DMS 273 (cell line): ENCODE measurements around the gene TMEM38A.

ENCODE experiments used
- DNase-seq: peaks from one replicate; lab custom pipeline; 2025; ENCODE audit not compliant: unreplicated experiment; lab: John Stamatoyannopoulos, UW

Gene TMEM38A, protein sequence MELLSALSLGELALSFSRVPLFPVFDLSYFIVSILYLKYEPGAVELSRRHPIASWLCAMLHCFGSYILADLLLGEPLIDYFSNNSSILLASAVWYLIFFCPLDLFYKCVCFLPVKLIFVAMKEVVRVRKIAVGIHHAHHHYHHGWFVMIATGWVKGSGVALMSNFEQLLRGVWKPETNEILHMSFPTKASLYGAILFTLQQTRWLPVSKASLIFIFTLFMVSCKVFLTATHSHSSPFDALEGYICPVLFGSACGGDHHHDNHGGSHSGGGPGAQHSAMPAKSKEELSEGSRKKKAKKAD

DNA sequence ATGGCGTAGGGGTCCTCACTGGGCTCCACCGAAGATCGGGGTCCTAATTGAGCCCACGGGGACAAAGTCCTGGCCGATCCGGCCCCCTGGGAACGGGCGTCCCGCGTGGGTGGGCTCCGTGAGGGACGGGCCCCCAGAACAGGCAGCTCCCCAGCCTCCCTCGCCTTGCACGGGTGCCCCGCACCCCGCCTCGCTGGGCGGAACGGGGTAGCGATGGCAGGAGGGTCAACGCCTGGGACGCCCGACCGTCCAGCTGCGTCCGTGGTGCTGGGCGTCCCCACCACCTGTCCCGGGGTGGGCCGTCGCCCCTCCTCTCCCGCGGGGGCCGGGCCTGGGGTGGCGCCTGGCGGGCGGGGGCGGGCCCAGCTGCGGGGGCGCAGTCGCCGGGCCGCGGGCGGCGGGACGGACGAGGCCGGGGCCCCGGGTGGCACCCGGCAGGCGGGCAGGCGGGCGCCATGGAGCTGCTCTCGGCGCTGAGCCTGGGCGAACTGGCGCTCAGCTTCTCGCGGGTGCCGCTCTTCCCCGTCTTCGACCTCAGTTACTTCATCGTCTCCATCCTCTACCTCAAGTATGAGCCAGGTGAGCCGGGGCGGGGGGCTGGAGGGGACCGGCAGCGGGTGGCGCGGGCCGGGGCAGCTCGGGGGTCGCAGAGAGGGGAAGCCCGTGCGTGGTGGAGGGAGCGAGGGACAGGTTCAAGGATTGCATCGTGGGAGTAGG lies at the start of gene TMEM38A:
Gene TMEM38A (plus strand): TSS at position 377 of the 717 bp plus-strand sequence. CDS start 79 bp downstream, at position 456.
- DNase-seq: peak; percentile 76

- no peak for DNase-seq
These were observed 48.3 kb upstream of the TMEM38A start for GRCh38 chr19:16612636-16613035.

GRCh38 chr19:16613841-16614240 lies 47.1 kb upstream of the TMEM38A start:
- DNase-seq: no peak

- no peak for DNase-seq
These were observed 46.0 kb upstream of the TMEM38A start for GRCh38 chr19:16614941-16615340.

- no peak for DNase-seq
These were observed 45.1 kb upstream of the TMEM38A start for GRCh38 chr19:16615808-16616207.

GRCh38 chr19:16618248-16618647 lies 42.7 kb upstream of the TMEM38A start:
- DNase-seq: no peak

DNA sequence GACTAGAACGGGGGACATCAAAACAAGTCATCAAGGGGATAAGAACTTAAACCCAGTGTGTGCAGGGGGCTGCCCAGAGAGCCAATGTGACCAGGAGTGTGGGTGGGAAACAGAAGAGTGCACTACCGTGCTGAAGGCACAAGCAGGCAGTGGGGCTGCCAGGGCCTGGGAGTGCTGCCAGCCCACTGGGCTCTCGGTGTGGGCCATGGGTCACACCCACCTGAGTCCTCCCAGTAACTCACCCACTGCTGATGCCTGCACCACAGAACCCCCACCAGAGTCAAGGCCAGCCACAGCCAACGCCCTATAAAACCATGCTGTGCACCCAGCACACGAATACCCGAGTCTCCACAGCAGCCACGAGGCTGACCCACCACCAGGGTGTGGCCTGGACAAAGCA lies 41.5 kb upstream of the TMEM38A start:
- no peak for DNase-seq

GRCh38 chr19:16620018-16620417 lies 40.9 kb upstream of the TMEM38A start:
- no peak for DNase-seq

DNA sequence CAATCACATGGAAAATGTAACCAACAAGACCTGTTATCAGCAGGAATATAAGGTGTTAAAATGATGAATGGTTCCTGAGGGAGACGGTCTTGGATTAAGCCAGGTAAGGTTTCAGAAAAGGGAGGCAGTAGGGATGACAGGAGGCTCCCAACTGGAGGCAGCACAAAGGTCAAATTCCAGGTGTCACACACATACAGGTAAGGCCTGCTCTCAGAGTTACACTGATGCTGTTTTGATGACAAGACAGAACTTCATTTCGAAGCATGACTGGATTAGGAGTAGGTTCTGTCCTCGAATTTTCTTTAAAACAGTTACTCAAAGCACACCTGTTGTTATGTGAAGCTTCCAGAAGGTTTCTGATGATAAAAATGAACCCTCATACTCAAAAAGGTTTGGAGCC lies 40.4 kb upstream of the TMEM38A start:
- no peak for DNase-seq

DNA sequence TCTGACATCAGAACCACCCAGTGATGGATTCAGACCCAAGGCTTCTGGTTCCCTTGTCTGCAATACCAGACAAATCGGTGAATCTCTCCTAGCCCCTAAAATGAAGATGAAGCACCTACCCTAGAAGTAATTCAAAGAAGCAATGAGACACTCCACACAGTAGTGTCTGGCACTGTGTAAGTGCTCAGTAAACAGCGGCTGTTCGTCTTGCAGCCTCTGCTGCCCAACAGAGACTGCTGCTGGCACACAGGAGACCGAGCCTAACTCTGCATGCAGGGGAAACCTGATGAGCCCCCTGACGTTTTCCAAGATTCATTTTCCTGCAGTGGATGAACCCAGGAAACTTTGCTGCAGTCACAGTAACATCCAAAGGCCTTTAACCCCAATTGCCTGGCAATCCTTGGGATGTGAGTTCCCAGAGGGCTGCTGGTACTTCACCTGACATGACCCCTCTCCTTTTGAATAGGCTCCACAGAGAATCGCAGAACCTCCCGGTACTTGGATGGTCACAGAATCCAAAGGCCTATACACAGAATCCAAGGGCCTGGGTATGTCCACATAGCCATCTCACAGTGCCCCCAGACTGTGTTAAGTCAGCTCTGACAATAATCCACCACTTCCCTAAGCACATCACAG lies 39.7 kb upstream of the TMEM38A start:
- DNase-seq: no peak

DNA sequence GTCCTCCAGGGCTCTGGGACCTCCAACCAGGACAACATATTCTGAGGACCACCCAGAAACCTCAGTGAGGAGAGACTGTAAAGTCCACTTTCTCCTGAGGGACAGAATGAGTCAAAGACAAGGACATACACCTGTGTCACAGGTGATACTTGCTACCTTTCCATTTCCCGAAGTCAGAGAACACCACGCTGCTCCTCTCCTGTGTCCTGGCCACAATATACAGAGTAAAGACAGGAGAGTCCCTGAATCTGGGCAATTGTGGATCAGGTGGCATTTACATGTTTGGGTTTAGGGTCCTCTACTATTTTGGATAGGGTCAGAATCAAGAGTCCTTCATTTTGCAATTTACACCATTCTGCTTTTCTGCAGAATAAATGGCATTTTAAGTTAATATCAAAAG lies 37.9 kb upstream of the TMEM38A start:
- DNase-seq: no peak

GRCh38 chr19:16623576-16623975 lies 37.4 kb upstream of the TMEM38A start:
- DNase-seq: no peak

- no peak for DNase-seq
These were observed 36.7 kb upstream of the TMEM38A start for GRCh38 chr19:16624236-16624635.

DNA sequence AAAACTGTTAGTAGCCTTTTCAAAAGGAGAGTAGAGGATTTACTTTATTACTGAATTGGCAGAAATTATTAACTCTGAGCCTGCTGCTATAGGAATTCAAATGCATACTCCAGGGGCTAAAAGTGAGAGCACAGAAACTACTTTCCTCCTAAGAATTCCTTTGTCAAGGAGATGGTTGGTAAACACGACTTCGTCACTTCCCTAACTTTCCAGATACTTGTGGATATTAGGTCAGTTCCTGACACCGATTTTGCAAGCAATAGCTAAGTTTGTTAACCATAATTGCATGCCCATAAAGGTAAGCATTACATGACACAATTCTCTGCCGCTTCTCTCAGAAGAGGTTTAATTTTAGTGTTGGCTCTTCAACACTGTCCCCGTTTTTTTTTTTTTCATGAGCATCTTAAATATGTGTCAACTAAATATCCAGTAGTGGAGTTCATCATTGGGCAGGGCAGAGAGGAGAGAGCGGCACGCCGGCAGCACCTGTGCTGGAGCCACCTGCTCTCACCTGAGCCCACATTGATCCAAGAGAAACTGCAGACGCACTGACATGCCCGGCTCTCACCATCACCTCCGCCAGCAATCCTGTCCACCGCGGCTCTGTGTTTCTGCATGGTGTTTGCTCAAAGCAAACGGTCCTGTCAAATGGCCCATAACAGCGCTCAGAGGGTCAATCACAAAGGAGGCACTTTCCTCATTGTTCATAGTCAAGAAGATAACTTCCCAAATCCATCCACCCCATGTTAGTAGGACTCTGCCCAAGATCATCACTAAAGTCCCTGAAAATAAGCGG lies 35.6 kb upstream of the TMEM38A start:
- DNase-seq: no peak

- DNase-seq: no peak
These were observed 34.1 kb upstream of the TMEM38A start for GRCh38 chr19:16626796-16627192.

- peak; percentile 46 for DNase-seq
These were observed 33.6 kb upstream of the TMEM38A start for GRCh38 chr19:16627193-16627927.

GRCh38 chr19:16627928-16628182 lies 33.1 kb upstream of the TMEM38A start:
- DNase-seq: no peak

DNA sequence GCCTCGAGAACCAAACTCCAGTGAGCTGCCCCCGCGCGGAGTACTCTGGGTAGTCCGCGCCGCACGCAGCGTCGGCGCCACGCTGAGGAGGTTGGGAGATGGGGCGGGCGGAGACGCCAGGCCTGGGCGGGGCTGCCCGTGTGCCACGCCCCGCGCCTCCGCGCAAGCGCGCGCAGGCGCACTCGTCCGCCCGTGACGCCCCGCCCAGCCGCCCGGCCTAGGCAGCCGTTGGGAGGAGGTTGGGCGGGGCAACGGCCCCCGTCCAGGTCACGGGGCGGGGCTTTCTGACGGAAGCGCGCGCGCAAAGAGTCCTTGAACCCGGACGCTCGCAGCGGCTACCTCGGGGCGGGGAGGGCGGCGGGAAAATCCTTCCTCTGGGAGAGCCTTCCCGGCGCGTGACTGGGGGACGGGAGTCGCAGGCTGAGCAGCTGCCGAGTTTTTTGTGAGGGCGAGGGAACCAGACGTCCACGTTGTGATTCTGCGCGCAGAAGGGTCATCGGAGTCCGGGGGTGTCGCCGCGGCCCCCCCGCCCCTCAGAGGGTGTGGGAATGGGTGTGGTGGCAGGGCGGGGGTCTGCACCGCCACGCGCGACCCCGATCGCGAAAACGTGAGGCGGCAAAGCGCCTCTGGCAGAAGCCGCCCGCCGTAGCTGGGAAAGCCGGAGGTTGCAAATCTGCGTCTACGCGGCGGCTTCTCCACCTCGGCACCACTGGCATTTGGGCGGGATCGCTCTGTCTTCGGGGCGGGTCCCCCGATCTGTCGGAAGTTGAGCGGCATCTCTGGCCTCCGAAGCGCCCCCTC lies 32.6 kb upstream of the TMEM38A start, which contains the start of gene MED26:
Gene MED26 (minus strand): TSS at position 22 of the 801 bp plus-strand sequence. CDS start 261 bp downstream, outside the sequence.
- DNase-seq: peak; percentile 98

DNA sequence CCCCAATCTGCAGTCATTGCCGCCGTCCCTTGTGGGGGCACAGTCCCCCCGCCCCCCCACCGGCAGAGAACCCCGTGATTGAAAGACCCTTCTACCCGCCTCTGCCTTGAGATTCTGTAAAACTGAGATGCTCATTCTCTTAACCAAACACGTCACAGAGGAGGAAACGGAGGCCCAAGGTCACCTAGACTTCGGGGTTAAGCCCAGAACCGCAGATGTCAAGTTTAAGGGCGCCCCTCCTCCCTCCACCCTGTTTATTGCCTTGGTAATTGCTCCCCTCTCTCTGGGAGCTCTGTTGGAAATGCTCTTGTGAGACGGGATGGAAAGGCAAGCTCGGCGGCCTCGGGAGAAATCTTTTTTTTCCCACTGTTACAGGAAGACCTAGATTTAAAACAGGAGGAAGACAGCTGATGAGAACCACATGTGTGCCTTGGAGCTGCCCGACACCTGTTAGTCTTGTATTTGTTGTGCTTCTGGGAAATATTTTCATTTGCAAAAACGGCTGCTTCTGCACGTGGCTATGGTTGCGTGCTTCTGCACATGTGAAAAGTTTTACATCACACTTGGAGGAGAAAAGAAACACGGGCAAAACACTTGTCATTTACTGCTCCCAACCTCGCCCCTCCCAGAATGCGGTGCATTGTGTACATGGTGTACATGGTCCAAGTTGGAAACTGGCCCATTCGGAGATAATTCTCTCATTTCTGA lies 31.8 kb upstream of the TMEM38A start:
- peak; percentile 75 for DNase-seq
